Activated B cell treated with CpG ODN at 0.5 μM for 24 hours (primary cell): ENCODE data around the gene PHEX. TPM values are rescaled to one million over a fixed set of nuclear protein-coding genes. Genes with fewer than 3 reads are reported as not detected.

ENCODE experiments used
- ATAC-seq: fragments of 200-7000 bp; cut with Tn5 transposase; one replicate; pipeline ENCODE4 v1.10.0; 2021; ENCODE audit warnings: low read depth, mild to moderate bottlenecking, moderate library complexity
- CTCF ChIA-PET: fragments of 350-600 bp; sonication (Branson Sonifier 250); formaldehyde crosslinking; loops from one replicate; lab custom pipeline; 2021; ENCODE audit warnings: antibody characterized with exemption; lab: Charles Lee
- POLR2A ChIA-PET: fragments of 350-600 bp; sonication (Branson Sonifier 250); formaldehyde crosslinking; loops from one replicate; lab custom pipeline; 2021; ENCODE audit warnings: antibody characterized with exemption; lab: Charles Lee
- DNase-seq: peaks from one replicate; pipeline ENCODE4 v3.0.0; 2022
- H3K27ac Mint-ChIP-seq: one replicate; pipeline ENCODE4 v1.8.0; 2020; ENCODE audit warnings: mixed read lengths
- H3K27me3 Mint-ChIP-seq: one replicate; pipeline ENCODE4 v1.8.0; 2021; ENCODE audit warnings: mixed read lengths
- H3K36me3 Mint-ChIP-seq: one replicate; pipeline ENCODE4 v1.8.0; 2021; ENCODE audit warnings: low read depth, mixed read lengths
- H3K4me1 Mint-ChIP-seq: one replicate; pipeline ENCODE4 v1.8.0; 2021; ENCODE audit warnings: mixed read lengths
- H3K4me3 Mint-ChIP-seq: one replicate; pipeline ENCODE4 v1.8.0; 2020; ENCODE audit warnings: mild to moderate bottlenecking, mixed read lengths
- H3K9me3 Mint-ChIP-seq: one replicate; pipeline ENCODE4 v1.8.0; 2020; ENCODE audit warnings: mixed read lengths
- CTCF ChIP-seq: fragments of 200-600 bp; IDR thresholded peaks from one replicate; pipeline ENCODE4 v1.8.0; 2022; ENCODE audit warnings: antibody characterized with exemption, mild to moderate bottlenecking
- intact Hi-C: fragments of 100-400 bp; cut with micrococcal nuclease; formaldehyde crosslinking; loops from one replicate; pipeline ENCODE4 v1.15.1; 2024
- total RNA-seq: library from RNA; stranded (reverse); gene quantifications from 2 replicates; pipeline ENCODE4 v1.2.3, GENCODE V29; 2022

PHEX gene
- total RNA-seq, 1 donor from 2014 or later = 0.27 TPM

DNA sequence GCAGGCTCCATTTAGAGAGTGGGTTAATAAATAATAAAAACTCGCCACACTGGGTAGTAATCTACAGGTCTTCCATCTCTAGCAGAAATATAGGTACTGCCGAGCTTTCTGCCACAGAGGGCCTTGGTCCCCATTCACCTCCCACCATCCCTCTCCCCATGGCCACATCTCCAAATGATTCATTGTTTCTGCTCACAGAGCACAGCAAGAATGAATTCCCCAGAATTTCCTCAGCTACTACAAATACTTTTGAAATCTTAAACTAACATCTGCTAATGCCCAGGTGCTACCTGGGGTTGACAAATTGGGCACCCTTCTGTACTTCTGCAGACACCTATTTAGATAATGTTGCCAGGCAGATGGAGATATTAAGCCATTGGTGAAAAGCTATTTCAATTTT lies 5.1 kb downstream of the PHEX start:
- H3K36me3 Mint-ChIP-seq = no peaks in the 10 kb centered on the region

DNA sequence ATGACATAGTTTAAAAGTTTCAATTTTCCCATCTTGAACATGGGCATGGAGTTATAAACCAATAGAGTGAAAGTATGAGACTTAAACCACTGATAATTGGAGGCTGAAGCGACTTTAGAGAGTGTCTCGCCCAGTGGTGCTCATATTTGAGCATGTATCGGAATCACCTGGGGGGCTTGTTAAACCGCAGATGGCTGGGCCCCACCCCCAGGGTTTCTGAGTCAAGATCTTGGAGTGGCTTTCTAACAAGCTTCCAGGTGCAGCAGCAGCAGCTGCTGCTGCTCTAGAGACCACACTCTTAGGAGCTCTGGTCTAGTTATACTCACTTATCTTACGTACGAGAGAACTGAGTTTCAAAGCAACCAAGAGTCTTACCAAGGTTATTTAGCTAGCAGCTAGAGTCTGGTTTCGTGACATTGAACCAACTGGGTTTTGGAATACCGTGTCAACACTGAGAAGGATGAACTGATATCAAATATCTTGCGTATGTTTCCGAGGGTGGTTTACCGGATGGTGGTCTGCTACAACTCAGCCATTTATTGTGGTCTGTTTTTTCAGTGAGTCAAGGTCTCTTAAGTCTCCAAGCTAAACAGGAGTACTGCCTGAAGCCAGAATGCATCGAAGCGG lies 5.9 kb downstream of the PHEX start:
- TF ChIP-seq CTCF = no peak
- Mint-ChIP-seq H3K4me3 (no peak overlapping the region), H3K27me3 (no peaks in the 10 kb centered on the region), H3K36me3 (no peaks in the 10 kb centered on the region), H3K4me1 (no peaks in the 10 kb centered on the region), H3K9me3 (no peaks in the 10 kb centered on the region), H3K27ac (no peak overlapping the region)
- intact Hi-C loops = no loop called here
- POLR2A ChIA-PET = no interaction called here
- DNase-seq (no peak), ATAC-seq (no peak)
- CTCF ChIA-PET = no interaction called here

More for the DNA sequence above, 5.1 kb downstream of the PHEX start:
- CTCF ChIA-PET = no interaction called here
- no peak overlapping the region for H3K27ac Mint-ChIP-seq
- H3K9me3 Mint-ChIP-seq = no peaks in the 10 kb centered on the region
- H3K4me3 Mint-ChIP-seq = no peak overlapping the region
- DNase-seq (no peak), ATAC-seq (no peak)
- POLR2A ChIA-PET = no interaction called here
- no peak for TF ChIP-seq CTCF
- H3K4me1 Mint-ChIP-seq = peaks cover 3% of the 10 kb centered on the region
- intact Hi-C loops = no loop called here
- no peaks in the 10 kb centered on the region for H3K27me3 Mint-ChIP-seq

DNA sequence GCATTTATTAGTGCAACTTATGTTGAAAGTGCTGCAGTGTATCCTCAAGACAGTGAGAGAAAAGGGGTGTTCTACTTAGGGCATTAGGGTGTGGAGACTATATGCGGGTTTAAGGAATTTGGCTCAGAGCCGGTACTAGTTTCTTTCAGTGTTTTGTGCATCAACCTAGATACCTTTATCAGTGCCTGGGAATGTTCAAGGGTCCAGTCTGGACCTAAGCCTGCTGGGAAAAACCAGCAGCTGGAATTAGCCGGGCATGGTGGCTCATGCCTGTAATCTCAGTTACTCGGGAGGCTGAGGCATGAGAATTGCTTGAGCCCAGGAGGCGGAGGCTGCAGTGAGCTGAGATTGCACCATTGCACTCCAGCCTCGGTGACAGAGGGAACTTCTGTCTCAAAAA lies 7.4 kb downstream of the PHEX start:
- Mint-ChIP-seq H3K27ac (no peak overlapping the region), H3K4me3 (no peak overlapping the region), H3K36me3 (no peaks in the 10 kb centered on the region), H3K9me3 (no peaks in the 10 kb centered on the region), H3K27me3 (no peaks in the 10 kb centered on the region), H3K4me1 (no peaks in the 10 kb centered on the region)
- DNase-seq (no peak), ATAC-seq (no peak)
- POLR2A ChIA-PET = no interaction called here
- intact Hi-C loops = no loop called here
- CTCF ChIA-PET = no interaction called here
- no peak for TF ChIP-seq CTCF

GRCh38 chrX:22040184-22040583 lies 8.1 kb downstream of the PHEX start:
- CTCF ChIA-PET = no interaction called here
- ATAC-seq = no peak
- Mint-ChIP-seq H3K4me3 (no peak overlapping the region), H3K4me1 (no peaks in the 10 kb centered on the region), H3K27me3 (no peaks in the 10 kb centered on the region), H3K9me3 (no peaks in the 10 kb centered on the region), H3K27ac (no peak overlapping the region), H3K36me3 (no peaks in the 10 kb centered on the region)
- no peak for TF ChIP-seq CTCF
- intact Hi-C loops = no loop called here
- DNase-seq = no peak
- POLR2A ChIA-PET = no interaction called here

- no peaks in the 10 kb centered on the region for H3K9me3 Mint-ChIP-seq
- H3K27ac Mint-ChIP-seq = no peak overlapping the region
- no peaks in the 10 kb centered on the region for H3K4me1 Mint-ChIP-seq
- POLR2A ChIA-PET = no interaction called here
- no peak for ATAC-seq
- no peaks in the 10 kb centered on the region for H3K27me3 Mint-ChIP-seq
- no peak for TF ChIP-seq CTCF
- CTCF ChIA-PET = no interaction called here
- intact Hi-C loops = no loop called here
- no peak for DNase-seq
- no peaks in the 10 kb centered on the region for H3K36me3 Mint-ChIP-seq
- H3K4me3 Mint-ChIP-seq = no peak overlapping the region
Observed at GRCh38 chrX:22041907-22042530, 9.9 kb downstream of the PHEX start.
